GM13977 (cell line): ENCODE measurements around the gene BARX2.

ENCODE experiments used
- DNase-seq: peaks from one replicate; pipeline ENCODE4 v3.0.0; 2012; ENCODE audit warnings: low spot score
- CTCF ChIP-seq: IDR thresholded peaks from 2 replicates; pipeline ENCODE4 v1.5.1; 2012; ENCODE audit warnings: mild to moderate bottlenecking, control low read depth; ENCODE audit not compliant: insufficient read depth; ENCODE audit errors: extremely low read depth, missing control alignments
- in situ Hi-C: fragments of 300-500 bp; cut with MboI; formaldehyde crosslinking; loops from one replicate; pipeline ENCODE4 v1.12.0; 2022; ENCODE audit warnings: low sequenced_read_pairs, low pct_unique_long_range_greater_than_20kb, mixed read lengths, inconsistent platforms; ENCODE audit not compliant: unreplicated experiment

BARX2 gene

DNA sequence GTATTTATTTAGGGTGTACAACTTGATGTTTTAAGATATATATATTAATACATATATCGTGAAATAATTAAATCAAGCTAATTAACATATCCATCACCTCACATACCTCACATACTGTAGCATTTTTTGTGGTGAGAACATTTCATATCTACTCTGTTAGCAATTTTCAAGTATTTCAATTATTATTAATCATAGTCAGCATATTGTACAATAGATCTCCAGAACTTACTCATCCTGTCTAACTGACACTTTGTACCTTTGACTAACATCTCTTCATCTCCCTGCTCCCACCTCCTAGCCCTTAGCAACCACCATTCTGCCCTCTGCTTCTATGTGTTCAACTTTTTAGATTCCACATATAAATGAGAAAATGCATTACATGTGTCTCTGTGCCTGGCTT lies 108.4 kb downstream of the BARX2 start:
- no peak for DNase-seq
- no peak for TF ChIP-seq CTCF
- in situ Hi-C loops = no loop called here

DNA sequence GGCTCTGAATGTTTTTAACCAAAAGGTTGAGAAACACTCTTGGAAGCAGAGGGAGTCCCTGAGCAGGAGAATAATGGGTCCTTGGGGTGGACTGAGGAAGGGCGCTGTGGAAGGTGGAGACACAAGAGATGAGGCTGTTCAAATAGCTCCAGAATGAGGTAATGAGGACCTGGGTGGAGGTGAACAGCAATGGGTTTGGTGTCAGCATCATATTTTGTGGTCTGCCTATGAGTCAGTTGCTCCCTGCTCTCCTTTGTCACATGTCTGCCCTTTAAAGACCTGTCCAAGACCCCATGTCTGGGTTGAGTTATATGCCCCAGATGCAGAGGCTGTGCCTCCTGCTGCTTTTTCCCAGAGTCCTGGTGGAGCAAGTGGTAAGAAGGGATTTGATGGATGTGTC lies 113.6 kb downstream of the BARX2 start:
- DNase-seq = no peak
- TF ChIP-seq CTCF = no peak

GRCh38 chr11:129490004-129490403 lies 114.4 kb downstream of the BARX2 start:
- in situ Hi-C loops = no loop called here
- no peak for TF ChIP-seq CTCF
- DNase-seq = no peak

More for the DNA sequence above, 113.6 kb downstream of the BARX2 start:
- in situ Hi-C loops = no loop called here

- TF ChIP-seq CTCF = no peak
- in situ Hi-C loops = no loop called here
Observed at GRCh38 chr11:129493746-129494145, 118.1 kb downstream of the BARX2 start.

More at GRCh38 chr11:129493746-129494145, 118.1 kb downstream of the BARX2 start:
- DNase-seq = no peak
